HG02970 (cell line): ENCODE measurements around the gene TMEM223.
"Not testable (repeated sequence)": the region's sequence is repeated elsewhere in the genome, so short reads cannot be mapped to it uniquely, and the experiment has no call there.

ENCODE experiments used
- ATAC-seq: cut with Tn5 transposase; IDR thresholded peaks from one replicate; pipeline ENCODE4 v1.9.1; 2021; ENCODE audit warnings: mild to moderate bottlenecking, moderate library complexity, moderate number of reproducible peaks; ENCODE audit not compliant: unreplicated experiment, low FRiP score

Gene TMEM223

DNA sequence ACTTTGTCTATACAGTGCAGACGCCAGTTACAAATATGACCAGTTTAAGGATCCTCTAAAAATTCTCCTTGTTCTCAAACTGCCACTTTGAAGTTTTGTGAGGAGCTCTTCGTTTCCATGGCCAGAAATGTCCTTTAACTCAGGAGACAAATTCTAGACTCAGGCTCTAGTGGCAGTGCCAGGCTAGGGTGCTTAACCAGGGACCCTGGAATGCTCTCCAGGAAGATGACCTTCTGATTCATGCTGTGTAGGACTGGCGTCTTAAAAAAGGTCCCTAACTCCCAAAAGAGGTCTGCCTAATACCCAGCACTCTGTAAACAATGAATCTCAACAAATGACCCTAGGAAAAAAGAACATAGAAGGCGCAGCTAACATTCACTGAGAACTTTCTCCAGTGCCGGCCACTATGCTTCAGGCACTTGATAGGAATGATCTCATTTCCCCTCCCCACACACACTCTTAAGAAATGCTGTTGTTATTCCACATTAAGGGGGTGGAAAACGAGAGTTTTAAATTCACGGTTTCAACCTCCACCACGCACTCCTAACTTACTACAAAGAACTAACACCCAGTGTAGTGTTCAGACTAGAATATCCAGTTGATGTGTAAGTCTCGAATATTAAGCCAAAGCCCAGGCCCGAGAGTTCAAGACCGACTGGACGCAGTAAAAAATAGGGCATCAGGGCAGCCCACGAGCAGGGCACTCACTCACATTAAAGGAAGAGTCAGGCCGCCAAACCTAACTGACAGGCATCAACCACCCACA lies 12.7 kb upstream of the TMEM223 start:
- ATAC-seq = no peak

DNA sequence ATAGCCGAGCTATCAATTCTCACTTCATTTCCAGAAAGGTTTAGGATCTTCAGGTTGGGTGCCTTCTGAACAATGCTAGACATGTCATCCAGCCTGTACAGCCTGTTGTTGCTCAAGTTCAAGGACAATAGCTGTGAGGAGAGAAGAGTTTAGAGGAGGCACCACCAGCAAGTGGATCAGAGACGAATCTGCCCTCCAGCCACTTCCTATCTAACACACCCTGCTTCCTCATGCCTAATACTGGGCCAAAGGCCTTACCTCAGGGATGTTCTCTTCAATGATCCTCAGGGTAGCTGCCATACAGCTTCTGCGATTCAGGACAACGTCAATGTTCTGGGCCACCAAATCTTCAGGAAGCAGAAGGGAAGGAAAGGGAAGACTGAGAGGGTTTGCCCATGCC lies 9.3 kb upstream of the TMEM223 start:
- no peak for ATAC-seq

GRCh38 chr11:62799486-62799885 lies 7.7 kb upstream of the TMEM223 start:
- no peak for ATAC-seq

DNA sequence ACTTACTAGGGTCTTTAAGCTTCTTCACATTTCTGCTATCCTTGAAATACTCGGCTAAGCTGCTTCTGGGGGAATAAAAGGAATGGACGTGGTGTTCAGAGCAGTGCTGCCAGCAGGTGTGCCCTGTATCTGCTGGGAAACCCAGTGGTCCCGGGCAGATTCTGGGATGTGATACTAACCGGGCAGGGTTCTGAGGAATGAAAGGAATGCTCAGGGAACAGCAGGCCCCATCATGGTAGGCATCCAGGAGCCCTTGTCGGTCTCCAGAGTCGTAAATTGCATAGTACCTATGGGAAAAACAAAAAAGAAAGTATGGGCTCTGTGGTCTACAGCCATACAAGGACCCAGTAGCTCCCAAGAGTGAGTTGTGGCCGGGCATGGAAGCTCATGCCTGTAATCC lies 4.5 kb upstream of the TMEM223 start:
- no peak for ATAC-seq

GRCh38 chr11:62794201-62794775 lies 2.5 kb upstream of the TMEM223 start:
- no peak for ATAC-seq

- ATAC-seq = no peak
These were observed 383 bp upstream of the TMEM223 start for GRCh38 chr11:62792202-62792575.

GRCh38 chr11:62789576-62789975 lies 2.2 kb downstream of the TMEM223 start:
- ATAC-seq = no peak

DNA sequence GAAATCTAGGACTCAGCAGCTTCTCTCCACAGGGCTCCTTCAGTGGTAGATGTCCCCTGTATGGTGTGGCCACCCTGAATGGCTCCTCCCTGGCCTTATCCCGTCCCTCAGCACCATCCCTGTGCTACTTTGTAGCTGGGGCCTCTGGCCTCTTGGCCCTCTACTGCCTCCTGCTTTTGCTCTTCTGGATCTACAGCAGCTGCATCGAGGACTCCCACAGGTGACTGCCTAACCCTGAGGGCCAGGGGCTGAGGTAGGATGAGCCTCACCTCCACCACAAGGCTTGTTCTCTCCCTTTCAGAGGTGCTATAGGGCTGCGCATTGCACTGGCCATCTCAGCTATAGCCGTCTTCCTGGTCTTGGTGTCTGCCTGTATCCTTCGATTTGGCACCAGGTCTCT lies 2.8 kb downstream of the TMEM223 start:
- no peak for ATAC-seq

- peak; percentile 67 for ATAC-seq
These were observed 4.6 kb downstream of the TMEM223 start, which contains the start of gene TMEM179B for GRCh38 chr11:62787005-62787759. Gene TMEM179B, plus strand, starts transcription at chr11:62787402. Its CDS starts 30 bp downstream, at chr11:62787432.

- peak; percentile 56 for ATAC-seq
These were observed 5.3 kb downstream of the TMEM223 start for GRCh38 chr11:62786318-62787004.

DNA sequence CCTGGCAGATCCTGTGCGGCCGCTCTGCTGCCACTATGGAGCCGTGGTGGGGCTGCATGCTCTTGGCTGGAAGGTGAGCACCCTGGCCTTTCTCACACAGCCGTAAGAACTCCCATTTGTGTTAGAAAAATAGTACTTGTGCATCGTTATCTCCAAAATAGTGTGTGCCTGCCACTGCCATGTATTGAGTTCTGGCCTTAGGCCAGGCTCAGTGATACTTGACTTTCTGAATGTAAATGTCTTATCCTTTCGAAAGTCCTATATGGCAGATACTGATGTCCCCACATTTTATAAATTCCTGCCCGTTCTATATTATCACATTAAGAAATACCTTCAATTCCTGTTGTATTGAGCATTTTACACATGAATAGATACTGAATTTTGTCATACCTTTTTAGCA lies 9.1 kb downstream of the TMEM223 start:
- ATAC-seq = no peak

- no peak for ATAC-seq
These were observed 13.4 kb downstream of the TMEM223 start for GRCh38 chr11:62778441-62778840.

DNA sequence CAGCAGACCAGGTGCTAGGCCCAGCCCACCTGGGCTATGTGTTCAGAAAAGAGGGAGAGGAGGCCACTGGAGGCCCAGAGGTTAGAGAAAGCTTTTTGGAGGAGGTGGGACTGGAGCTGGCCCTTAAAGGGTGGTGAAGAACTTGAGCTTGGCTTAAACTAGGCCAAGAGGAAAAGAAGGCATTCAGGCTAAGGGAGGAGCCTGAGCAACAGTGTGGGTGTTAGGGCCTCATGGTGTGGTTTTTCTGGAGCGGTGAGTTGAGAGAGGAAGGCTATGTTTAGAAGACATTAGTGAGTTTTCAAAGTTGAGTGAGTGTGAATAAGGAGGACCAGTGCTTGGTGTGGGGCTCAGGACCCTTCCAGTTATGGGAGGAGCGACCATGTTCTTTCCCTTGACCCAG lies 14.4 kb downstream of the TMEM223 start:
- ATAC-seq = no peak

GRCh38 chr11:62775646-62776045 lies 16.2 kb downstream of the TMEM223 start:
- ATAC-seq = no peak

- no peak for ATAC-seq
These were observed 17.4 kb downstream of the TMEM223 start for GRCh38 chr11:62774407-62774806.

DNA sequence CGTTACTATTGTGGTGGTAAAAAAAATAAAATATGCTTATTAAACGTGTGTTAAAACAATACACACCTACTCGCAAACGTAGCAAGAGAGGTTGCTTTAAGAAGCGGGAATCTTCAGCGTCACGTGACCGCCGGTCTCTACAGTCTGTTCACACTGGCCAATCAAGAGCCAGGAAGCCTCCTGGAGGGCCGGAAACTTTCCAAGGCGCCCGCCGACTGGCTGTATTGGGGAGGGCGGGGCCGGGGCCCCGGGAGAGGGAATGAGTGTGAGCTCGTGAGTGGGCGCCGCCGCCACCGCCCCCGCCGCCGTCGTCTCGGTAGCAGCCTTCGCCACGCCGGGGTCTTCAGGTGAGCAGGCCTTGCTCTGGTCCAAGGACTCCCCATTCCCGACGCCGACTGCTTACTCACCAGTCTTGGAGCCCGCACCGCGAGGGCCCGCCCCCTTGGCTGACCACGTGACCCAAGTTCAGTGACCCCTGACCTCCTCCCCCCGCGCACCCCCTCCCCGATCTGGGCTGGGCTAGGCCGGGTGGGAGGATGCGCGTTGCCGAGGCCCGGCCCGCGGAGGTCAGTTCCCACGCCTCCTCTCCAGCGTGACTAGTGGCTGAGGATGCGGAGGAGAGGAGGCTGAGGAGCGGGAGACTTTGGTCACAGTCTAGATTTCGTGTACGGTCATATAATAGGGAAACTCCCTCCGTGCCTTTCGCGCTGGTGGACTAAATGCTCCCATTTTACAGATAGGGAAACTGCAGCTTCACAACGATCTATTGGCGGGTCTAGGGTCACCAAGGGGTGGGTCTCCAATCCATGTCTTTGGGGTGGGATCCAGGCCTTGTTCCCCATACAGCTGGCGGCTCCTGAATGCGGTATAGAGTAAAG lies 20.4 kb downstream of the TMEM223 start, which contains the start of gene TAF6L:
TSS of gene TAF6L (plus strand) at position 253 of the 878 bp plus-strand sequence. CDS start 4,388 bp downstream, outside the sequence.
- ATAC-seq = peak; percentile 80

GRCh38 chr11:62770778-62771143 lies 21.0 kb downstream of the TMEM223 start:
- ATAC-seq = no peak

DNA sequence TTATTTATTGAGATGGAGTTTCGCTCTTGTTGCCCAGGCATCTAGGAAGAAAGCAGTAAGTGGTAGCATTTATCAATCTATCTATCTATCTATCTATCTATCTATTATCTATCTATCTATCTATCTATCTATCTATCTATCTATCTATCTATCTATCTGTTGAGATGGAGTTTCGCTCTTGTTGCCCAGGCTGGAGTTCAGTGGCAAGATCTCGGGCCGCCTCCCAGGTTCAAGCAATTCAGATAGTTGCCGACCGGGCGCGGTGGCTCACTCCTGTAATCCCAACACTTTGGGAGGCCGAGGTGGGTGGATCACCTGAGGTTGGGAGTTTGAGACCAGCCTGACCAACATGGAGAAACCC lies 31.0 kb downstream of the TMEM223 start:
- not testable (repeated sequence) for ATAC-seq

- no peak for ATAC-seq
These were observed 33.7 kb downstream of the TMEM223 start for GRCh38 chr11:62757846-62758788.
